OCI-LY3 (cell line): Measurements from ENCODE around the gene VAT1L.

Experiments used
- EZH2phosphoT487 ChIP-seq: fragments of 200-600 bp; shearing (Covaris generic); IDR thresholded peaks from 2 replicates; pipeline ENCODE4 v1.6.1; 2018; ENCODE audit warnings: antibody characterized with exemption, mixed run types, low read depth
- TF ChIP-seq, protein P1 (sequence below): fragments of 200-600, 300-600 bp; sonication (generic); IDR thresholded peaks from 2 replicates; pipeline ENCODE4 v1.5.1; 2014; ENCODE audit warnings: antibody characterized with exemption, low read length, low read depth

DNA sequence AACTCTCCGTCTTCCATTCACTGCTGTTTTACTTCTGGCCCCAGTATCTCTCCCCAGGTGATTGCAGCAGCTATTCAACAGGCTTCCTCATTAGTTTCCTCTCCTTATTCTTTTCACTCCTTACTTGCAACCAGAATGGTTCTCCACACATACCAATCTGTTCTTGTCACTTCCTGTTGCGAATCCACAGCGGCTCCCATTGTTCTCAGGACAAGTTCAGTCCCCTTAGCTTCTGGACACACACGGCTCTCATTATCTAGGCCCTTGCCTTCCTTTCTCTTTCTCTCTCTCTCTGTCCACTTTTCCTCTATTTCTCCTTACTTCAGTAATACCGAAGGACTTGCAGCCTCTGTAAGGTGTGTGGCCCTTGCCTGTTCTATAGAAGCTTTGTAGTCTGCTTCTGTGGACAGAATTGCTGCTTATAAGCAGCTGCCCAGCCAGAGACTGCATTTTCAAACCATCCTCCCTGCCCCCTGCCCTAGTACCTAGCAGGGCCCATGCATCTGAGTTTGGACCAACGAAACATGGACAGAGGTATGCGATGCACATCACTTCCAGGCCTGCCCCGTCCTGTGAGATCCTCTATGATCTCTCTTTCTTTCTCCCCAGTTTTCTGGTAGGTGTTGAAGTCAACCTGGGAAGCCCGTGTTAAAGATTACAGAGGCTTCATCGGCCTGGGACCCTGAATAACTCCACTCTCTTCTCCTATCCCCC lies 45.7 kb downstream of the VAT1L start:
- TF ChIP-seq, protein P1, sequence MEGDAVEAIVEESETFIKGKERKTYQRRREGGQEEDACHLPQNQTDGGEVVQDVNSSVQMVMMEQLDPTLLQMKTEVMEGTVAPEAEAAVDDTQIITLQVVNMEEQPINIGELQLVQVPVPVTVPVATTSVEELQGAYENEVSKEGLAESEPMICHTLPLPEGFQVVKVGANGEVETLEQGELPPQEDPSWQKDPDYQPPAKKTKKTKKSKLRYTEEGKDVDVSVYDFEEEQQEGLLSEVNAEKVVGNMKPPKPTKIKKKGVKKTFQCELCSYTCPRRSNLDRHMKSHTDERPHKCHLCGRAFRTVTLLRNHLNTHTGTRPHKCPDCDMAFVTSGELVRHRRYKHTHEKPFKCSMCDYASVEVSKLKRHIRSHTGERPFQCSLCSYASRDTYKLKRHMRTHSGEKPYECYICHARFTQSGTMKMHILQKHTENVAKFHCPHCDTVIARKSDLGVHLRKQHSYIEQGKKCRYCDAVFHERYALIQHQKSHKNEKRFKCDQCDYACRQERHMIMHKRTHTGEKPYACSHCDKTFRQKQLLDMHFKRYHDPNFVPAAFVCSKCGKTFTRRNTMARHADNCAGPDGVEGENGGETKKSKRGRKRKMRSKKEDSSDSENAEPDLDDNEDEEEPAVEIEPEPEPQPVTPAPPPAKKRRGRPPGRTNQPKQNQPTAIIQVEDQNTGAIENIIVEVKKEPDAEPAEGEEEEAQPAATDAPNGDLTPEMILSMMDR, result no peak
- TF ChIP-seq EZH2phosphoT487, result no peak
